K562 (cell line): ENCODE measurements around the gene GRM2. TPM values are rescaled to one million over a fixed set of nuclear protein-coding genes. Genes with fewer than 3 reads are reported as not detected.

ENCODE experiments used
- ATAC-seq: fragments of 200-7000 bp; cut with Tn5 transposase; 3 replicates; pipeline ENCODE4 v1.9.1; 2020; ENCODE audit warnings: moderate library complexity
- BruUV-seq: library from RNA; stranded (reverse); fragments of 400-500 nt; replicated peaks from 2 replicates; lab custom pipeline; 2021; lab: Mats Ljungman, UMichigan
- CTCF ChIA-PET: fragments of 300-600 bp; formaldehyde crosslinking; extraction: SDS; loops from one replicate; lab custom pipeline; 2021; ENCODE audit warnings: low intra/inter-chr PET ratio; lab: Yijun Ruan, JAX
- POLR2A ChIA-PET: fragments of 300-600, 350-650 bp; sonication (Branson Sonifier 250); formaldehyde crosslinking; extraction: SDS; loops from one replicate; lab custom pipeline; 2021; ENCODE audit warnings: antibody characterized with exemption, inconsistent platforms; lab: Yijun Ruan, JAX
- DNase-seq, 4 experiments: peaks; one replicate each; pipeline versions ENCODE4 v3.0.0 to v3.0.0-alpha.2; 2011 to 2018; ENCODE audit warnings: low spot score in 3 of 4, mixed read lengths in 3 of 4; ENCODE audit errors: extremely low read depth in 1 of 4
- FAIRE-seq: peaks from 2 replicates; lab custom pipeline; 2011; peaks lifted over from hg19 to GRCh38; lab: Jason Lieb, UNC
- H2AFZ ChIP-seq: 2 replicates; pipeline ENCODE4 v1.6.0; 2011; ENCODE audit warnings: low read depth, low read length, control low read depth, inconsistent platforms
- H3K27ac ChIP-seq: fragments of 200-600 bp; 3 replicates; pipeline ENCODE4 v1.8.0; 2011; ENCODE audit warnings: low read depth, mild to moderate bottlenecking, control low read depth, inconsistent platforms, low read length, moderate library complexity, mixed read lengths; ENCODE audit errors: extremely low read depth
- H3K27me3 ChIP-seq, 2 experiments: fragments of 300-600 bp in 1 of 2; 2 replicates in 1 of 2; 3 replicates in 1 of 2; pipeline versions ENCODE4 v1.6.0 to v1.8.0; 2011; ENCODE audit warnings: inconsistent platforms in 2 of 2, low read length in 2 of 2, mild to moderate bottlenecking in 1 of 2, mixed read lengths in 1 of 2, moderate library complexity in 1 of 2; ENCODE audit not compliant: control insufficient read depth in 2 of 2, insufficient read depth in 2 of 2
- H3K36me3 ChIP-seq: fragments of 300-600 bp; 3 replicates; pipeline ENCODE4 v1.8.0; 2011; ENCODE audit warnings: mild to moderate bottlenecking, low read length, inconsistent platforms; ENCODE audit not compliant: control insufficient read depth, insufficient read depth
- H3K4me1 ChIP-seq, 2 experiments: fragments of 200-600 bp in 1 of 2; replicated peaks in 1 of 2; 2 replicates in 1 of 2; 3 replicates in 1 of 2; pipeline versions ENCODE4 v1.5.1 to v1.8.0; 2011; ENCODE audit warnings: inconsistent platforms in 2 of 2, low read length in 2 of 2, mild to moderate bottlenecking in 1 of 2, mixed read lengths in 1 of 2, moderate library complexity in 1 of 2; ENCODE audit not compliant: control insufficient read depth in 2 of 2, insufficient read depth in 2 of 2
- H3K4me2 ChIP-seq: 2 replicates; pipeline ENCODE4 v1.6.1; 2011; ENCODE audit warnings: low read length, control low read depth, inconsistent platforms, mixed read lengths; ENCODE audit not compliant: insufficient read depth
- H3K4me3 ChIP-seq: fragments of 200-600 bp; sonication (generic), shearing (Covaris generic); 2 replicates; pipeline ENCODE4 v1.5.1; 2016; ENCODE audit warnings: control low read depth, inconsistent platforms
- H3K79me2 ChIP-seq: fragments of 200-600 bp; 3 replicates; pipeline ENCODE4 v1.8.0; 2011; ENCODE audit warnings: low read length, inconsistent platforms; ENCODE audit not compliant: control insufficient read depth, insufficient read depth
- H3K9ac ChIP-seq, 2 experiments: 2 replicates each; pipeline versions ENCODE4 v1.6.0 to v1.6.1; 2011; ENCODE audit warnings: low read depth in 2 of 2, low read length in 2 of 2, control low read depth in 1 of 2, inconsistent platforms in 1 of 2, mild to moderate bottlenecking in 1 of 2, mixed read lengths in 1 of 2; ENCODE audit not compliant: insufficient read depth in 1 of 2
- H3K9me1 ChIP-seq: one replicate; pipeline ENCODE4 v1.6.0; 2011; ENCODE audit warnings: inconsistent platforms, mild to moderate bottlenecking, low read length, moderate library complexity; ENCODE audit not compliant: control insufficient read depth, insufficient read depth
- H3K9me3 ChIP-seq: replicated peaks from 2 replicates; pipeline ENCODE4 v1.5.1; 2011; ENCODE audit warnings: low read depth, low read length, inconsistent platforms; ENCODE audit not compliant: control insufficient read depth, insufficient read depth
- H4K20me1 ChIP-seq: replicated peaks from 2 replicates; pipeline ENCODE4 v1.6.1; 2011; ENCODE audit warnings: low read length, inconsistent platforms, mixed read lengths; ENCODE audit not compliant: control insufficient read depth, insufficient read depth
- CBX8 ChIP-seq: fragments of 200-600 bp; sonication (generic); IDR thresholded peaks from 2 replicates; pipeline ENCODE4 v1.6.1; 2012; ENCODE audit warnings: borderline replicate concordance, mixed run types, low read depth, mild to moderate bottlenecking, moderate library complexity, mixed read lengths, low read length, control low read depth, inconsistent platforms; ENCODE audit not compliant: poor library complexity, severe bottlenecking; ENCODE audit errors: extremely low read depth
- DDX20 ChIP-seq: fragments of 450-650 bp; IDR thresholded peaks from 2 replicates; pipeline ENCODE4 v1.6.1; 2016; ENCODE audit warnings: missing genetic modification characterization, low read depth, mild to moderate bottlenecking, missing compliant biosample characterization, moderate library complexity
- MTA1 ChIP-seq: fragments of 450-650 bp; IDR thresholded peaks from 2 replicates; pipeline ENCODE4 v1.6.1; 2017; ENCODE audit warnings: borderline replicate concordance
- SNIP1 ChIP-seq: fragments of 450-650 bp; IDR thresholded peaks from 2 replicates; pipeline ENCODE4 v1.7.1; 2017; ENCODE audit warnings: low read depth, mild to moderate bottlenecking
- SREBF2 ChIP-seq: sonication (generic); formaldehyde crosslinking; IDR thresholded peaks from 2 replicates; pipeline ENCODE4 v1.4.0; 2020; ENCODE audit warnings: mild to moderate bottlenecking, missing genetic modification reagents
- TRIM24 ChIP-seq, 2 experiments: fragments of 450-650 bp; IDR thresholded peaks; 2 replicates each; pipeline ENCODE4 v1.6.1; 2016
- ZNF253 ChIP-seq: fragments of 250-450 bp; sonication (Bioruptor Pico); conservative IDR thresholded peaks from 2 replicates; pipeline ENCODE4 v1.6.1; 2021; ENCODE audit warnings: mild to moderate bottlenecking
- ZNF324 ChIP-seq: fragments of 250-450 bp; sonication (Bioruptor Pico); IDR thresholded peaks from 2 replicates; pipeline ENCODE4 v1.4.0; 2020; ENCODE audit warnings: mild to moderate bottlenecking
- WGBS: fragments of 100-300 bp; shearing (Covaris generic); methylation state at CpG from one replicate; pipeline ENCODE4 v1.1.6; 2016; ENCODE audit warnings: low coverage, mixed read lengths; ENCODE audit not compliant: insufficient coverage; ENCODE audit errors: missing lambda C conversion rate; 5-methylcytosine and 5-hydroxymethylcytosine counted together
- in situ Hi-C: fragments of 300-500 bp; cut with MboI; formaldehyde crosslinking; loops from 4 replicates; pipeline ENCODE4 v1.15.0; 2018; ENCODE audit warnings: inconsistent platforms, mixed read lengths
- intact Hi-C: fragments of 100-400 bp; cut with micrococcal nuclease; formaldehyde crosslinking; loops from 2 replicates; pipeline ENCODE4 v1.14.2; 2022
- polyA plus RNA-seq, 8 experiments: library from polyadenylated mRNA; depleted of rRNA in 4 of 8; stranded (reverse) in 5 of 8; unstranded in 3 of 8; fragments of >200 nt; fragmentation: Nextera tagmentation in 2 of 8; fragmentation: Illumina TruSeq in 1 of 8; extraction: Ambion mirVana in 2 of 8; extraction: Trizol in 1 of 8; gene quantifications; 2 replicates each; pipeline versions ENCODE4 v1.2.1 to v1.2.3, GENCODE V29; 2011 to 2014; ENCODE audit warnings: inconsistent platforms in 1 of 8, missing spikeins in 1 of 8
- total RNA-seq, 7 experiments: library from RNA; depleted of rRNA in 6 of 7; stranded (reverse); fragments of >200 nt in 6 of 7; fragmentation: Illumina TruSeq in 2 of 7; extraction: Trizol in 2 of 7; gene quantifications; 2 replicates each; pipeline versions ENCODE4 v1.2.1 to v1.2.3, GENCODE V29; 2011 to 2021; ENCODE audit warnings: low replicate concordance in 1 of 7

Gene GRM2
- total and polyA plus RNA-seq, 9 of the 15 experiments (the other 6 are each of a cell fraction or from before 2014, with no cell fraction given) = not detected

- ChIA-PET POLR2A (no interaction called here), CTCF (no interaction called here)
- Histone ChIP-seq H3K79me2 (no peaks in the 10 kb centered on the region), H3K4me3 (no peak overlapping the region), H3K9me3 (no peaks in the 10 kb centered on the region), H3K9me1 (no peaks in the 10 kb centered on the region), H3K4me2 (no peak overlapping the region), H3K27me3 (peaks cover 0 to 1% of the 10 kb centered on the region in 2 experiments; a peak in 1 of 5 replicates), H2AFZ (no peak overlapping the region), H3K27ac (no peak overlapping the region), H3K9ac (no peak overlapping the region), H4K20me1 (peaks cover 9% of the 10 kb centered on the region), H3K4me1 (peaks cover 0 to 4% of the 10 kb centered on the region in 2 experiments; a peak in 2 of 5 replicates), H3K36me3 (no peaks in the 10 kb centered on the region)
- intact Hi-C loops (no loop called here), in situ Hi-C loops (no loop called here)
- BruUV-seq = no TSS peak
- 22% methylated on average over 1 of the region's 3 CpGs for WGBS
- DNase-seq (no peak), FAIRE-seq (no peak), ATAC-seq (no peak)
- TF ChIP-seq DDX20 = no peak
- TF ChIP-seq CBX8 = no peak
- no peak for TF ChIP-seq TRIM24 (IDR thresholded peaks at IDR 0.05)
- no peak for TF ChIP-seq SNIP1
- no peak for TF ChIP-seq MTA1
- no peak for TF ChIP-seq ZNF324 (CRISPR knock-in tag)
- no peak for TF ChIP-seq SREBF2
- TF ChIP-seq ZNF253 (CRISPR knock-in tag) = no peak
Observed at GRCh38 chr3:51706021-51706485, 815 bp upstream of the GRM2 start.
